Measurements from ENCODE around the gene E2F8.

- TF ChIP-seq EZH2 (IDR thresholded peaks at IDR 0.05; ENCODE audit: borderline replicate concordance, low read depth, low read length, severe bottlenecking): no peak
- no peak for TF ChIP-seq CTCF (IDR thresholded peaks at IDR 0.05; ENCODE audit: extremely low read depth in 1 of 2, insufficient read depth in 1 of 2, low read depth in 1 of 2, low read length in 2 of 2)
- no peak for TF ChIP-seq POLR2AphosphoS5 (IDR thresholded peaks at IDR 0.05; ENCODE audit: insufficient read depth, low read depth, low read length)
These were observed 35.9 kb downstream of the E2F8 start for GRCh38 chr11:19204836-19205235.

All from endothelial cell of umbilical vein (primary cell).